HL-60/S4 treated with retinoic acid at 250 ng/mL for 4 days and 3 days (cell line): ENCODE measurements around the gene MAB21L2.
"Not testable (repeated sequence)": the region's sequence is repeated elsewhere in the genome, so short reads cannot be mapped to it uniquely, and the experiment has no call there.

Source experiments
- in situ Hi-C: fragments of 300-500 bp; cut with MboI; formaldehyde crosslinking; loops from 2 replicates; pipeline ENCODE4 v1.7.0; 2022; ENCODE audit warnings: low sequenced_read_pairs

The MAB21L2 gene

DNA sequence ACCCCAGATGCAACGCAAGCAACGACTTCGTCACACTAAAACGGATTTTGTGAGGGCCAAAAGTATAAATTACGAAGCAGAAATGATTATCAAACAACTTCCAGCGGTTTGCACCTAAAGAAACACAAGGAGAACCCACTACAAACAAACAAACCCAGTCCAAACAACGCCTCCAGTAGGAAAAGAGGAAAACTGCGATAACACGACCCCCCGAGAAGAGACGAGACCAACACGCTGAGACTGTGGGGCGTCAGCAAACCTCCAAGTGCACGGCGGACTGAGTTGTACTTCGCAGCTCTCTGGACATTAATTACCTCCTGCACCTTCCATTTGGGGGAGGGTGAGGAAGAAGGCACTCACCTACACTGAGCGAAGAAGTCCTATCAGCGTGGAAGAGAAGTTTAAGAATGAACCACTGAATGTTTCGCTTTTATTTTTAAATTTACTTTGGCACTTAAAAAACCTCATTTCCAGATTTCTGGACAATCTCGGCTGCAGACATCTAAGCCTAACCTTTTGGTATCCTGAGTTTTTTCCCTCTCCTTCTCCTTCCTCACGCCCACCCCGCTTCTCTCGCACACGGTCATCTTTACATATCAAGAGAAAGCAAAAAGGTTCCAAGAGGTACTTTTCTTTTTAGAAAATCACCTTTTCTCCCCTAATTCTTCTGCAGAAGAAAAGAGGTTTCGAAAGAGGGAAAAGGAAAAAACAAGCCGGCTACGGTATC, at the start of gene MAB21L2:
MAB21L2 (plus strand) TSS at position 6 of the 727 bp plus-strand sequence. CDS start 879 bp downstream, outside the sequence.
- in situ Hi-C loops = no loop called here

DNA sequence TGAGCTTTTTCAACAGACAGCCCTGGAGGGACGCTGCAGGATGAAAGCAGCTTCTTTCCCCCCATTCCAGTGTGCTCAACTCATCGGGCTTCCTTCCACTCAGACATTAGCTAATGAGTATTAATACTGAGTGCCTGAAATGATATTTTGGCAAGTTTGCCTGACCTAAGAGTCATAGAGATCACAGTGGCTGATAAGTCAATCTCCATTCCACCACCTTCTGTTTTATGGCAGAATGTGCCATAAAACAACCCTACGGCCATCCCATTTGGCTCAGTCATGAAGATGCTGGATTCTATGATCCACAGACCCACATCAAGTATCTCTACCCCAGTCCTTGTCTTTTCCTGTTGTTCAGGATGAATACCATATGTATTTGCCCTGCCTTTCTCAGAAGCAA, 48.3 kb upstream of the MAB21L2 start:
- in situ Hi-C loops = no loop called here

GRCh38 chr4:150534818-150535217, 47.1 kb upstream of the MAB21L2 start:
- in situ Hi-C loops = no loop called here

DNA sequence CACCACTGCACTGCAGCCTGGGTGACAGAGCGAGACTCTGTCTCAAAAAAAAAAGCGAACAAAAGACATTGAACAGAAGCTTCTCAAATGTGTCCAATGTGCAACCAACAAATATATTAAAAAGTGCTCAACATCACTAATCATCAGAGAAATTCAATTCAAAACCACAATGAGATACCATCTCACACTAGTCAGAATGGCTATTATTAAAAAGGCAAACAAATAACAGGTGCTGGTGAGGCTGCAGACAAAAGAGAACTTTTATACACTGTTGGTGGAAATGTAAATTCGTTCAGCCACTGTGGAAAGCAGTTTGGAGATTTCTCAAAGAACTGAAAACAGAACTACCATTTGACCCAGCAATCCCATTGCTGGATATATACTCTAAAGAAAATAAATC, 44.0 kb upstream of the MAB21L2 start:
- in situ Hi-C loops = not testable (repeated sequence)

- in situ Hi-C loops = no loop called here
Measured at GRCh38 chr4:150540536-150540935, 41.4 kb upstream of the MAB21L2 start.

GRCh38 chr4:150540959-150541360, 41.0 kb upstream of the MAB21L2 start:
- in situ Hi-C loops = no loop called here

DNA sequence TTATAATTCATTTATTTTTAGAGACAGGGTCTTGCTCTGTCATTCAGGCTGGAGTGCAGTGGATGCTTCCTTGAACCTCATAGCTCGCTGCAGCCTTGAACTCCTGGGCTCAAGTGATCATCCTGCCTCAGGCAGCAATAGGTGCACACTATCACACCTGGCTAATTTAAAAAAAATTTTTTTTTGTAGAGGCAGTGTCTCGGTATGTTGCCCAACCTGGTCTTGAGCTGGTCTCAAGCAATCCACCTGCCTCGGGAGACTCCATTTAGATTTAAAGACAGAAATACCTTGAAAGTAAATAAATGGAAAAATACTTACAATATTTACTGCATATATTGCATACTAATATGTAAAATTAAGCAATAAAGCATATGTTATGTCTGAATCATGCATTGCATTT, 40.3 kb upstream of the MAB21L2 start:
- in situ Hi-C loops = no loop called here

- in situ Hi-C loops = no loop called here
Measured at GRCh38 chr4:150543042-150543441, 38.9 kb upstream of the MAB21L2 start.

- in situ Hi-C loops = no loop called here
Measured at GRCh38 chr4:150546286-150546685, 35.7 kb upstream of the MAB21L2 start.

DNA sequence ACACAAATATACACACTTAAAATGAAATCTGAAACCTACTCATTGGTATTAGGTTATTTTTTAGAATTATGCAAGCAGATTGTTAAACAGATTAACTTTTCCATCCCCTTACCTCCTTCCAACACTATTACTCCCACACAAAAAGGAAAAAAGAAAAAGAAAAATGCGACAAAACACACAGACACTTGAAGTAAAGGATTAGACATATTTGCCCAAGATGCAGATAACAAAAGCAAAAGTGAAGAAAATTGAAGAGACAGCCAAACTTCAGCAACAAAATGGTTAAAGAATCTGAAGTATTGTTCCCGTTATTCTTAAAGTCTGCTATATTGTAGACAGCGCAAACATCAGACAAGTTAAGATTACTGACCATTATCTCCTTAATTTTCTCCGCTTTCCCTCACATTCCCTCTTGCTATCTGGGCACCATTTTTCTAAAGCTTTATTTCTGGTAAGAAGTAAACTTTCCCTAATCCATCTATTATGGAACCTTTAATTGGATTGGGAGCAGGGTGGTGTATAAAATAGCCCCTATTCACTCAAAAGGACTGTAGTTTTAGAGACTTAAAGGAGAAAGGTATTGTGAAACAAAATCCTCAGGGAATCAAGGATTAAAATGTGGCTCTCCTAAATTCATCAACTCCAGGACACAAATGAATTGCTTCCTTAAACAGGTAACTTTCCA, 34.7 kb upstream of the MAB21L2 start:
- in situ Hi-C loops = no loop called here

DNA sequence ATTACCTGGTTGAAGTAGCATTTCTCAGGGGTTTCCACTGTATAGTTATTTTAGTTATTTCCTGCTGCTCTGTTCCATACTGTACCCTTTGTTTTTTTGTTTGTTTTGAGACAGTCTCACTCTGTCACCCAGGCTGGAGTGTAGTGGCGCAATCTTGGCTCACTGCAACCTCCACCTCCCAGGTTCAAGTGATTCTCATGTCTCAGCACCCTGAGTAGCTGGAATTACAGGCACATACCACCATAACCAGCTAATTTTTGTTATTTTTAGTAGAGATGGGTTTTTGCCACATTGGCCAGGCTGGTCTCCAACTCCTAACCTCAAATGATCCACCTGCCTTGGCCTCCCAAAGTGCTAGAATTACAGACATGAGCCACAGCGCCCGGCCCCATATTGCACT, 24.1 kb upstream of the MAB21L2 start:
- in situ Hi-C loops = not testable (repeated sequence)

- in situ Hi-C loops = no loop called here
Measured at GRCh38 chr4:150561143-150561737, 20.7 kb upstream of the MAB21L2 start.

DNA sequence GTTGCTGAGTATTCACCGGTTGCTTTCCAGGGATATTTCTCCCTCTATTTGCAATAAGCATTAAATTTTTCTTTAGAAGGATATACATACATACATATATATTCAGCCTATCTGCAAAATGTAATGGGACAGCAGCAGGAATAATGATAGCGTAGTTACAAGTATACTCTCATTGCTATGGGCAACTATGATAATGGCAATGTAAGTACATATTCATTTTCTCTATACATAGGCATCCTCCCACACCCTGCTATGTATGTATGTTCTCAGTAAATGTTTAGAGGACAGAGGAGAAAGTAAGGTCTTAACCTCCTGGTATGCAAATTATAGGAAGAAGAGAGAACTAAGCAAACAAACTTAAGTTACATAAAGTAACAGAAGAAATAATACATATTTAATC, 19.7 kb upstream of the MAB21L2 start:
- in situ Hi-C loops = no loop called here

GRCh38 chr4:150562751-150563150, 19.2 kb upstream of the MAB21L2 start:
- in situ Hi-C loops = no loop called here

DNA sequence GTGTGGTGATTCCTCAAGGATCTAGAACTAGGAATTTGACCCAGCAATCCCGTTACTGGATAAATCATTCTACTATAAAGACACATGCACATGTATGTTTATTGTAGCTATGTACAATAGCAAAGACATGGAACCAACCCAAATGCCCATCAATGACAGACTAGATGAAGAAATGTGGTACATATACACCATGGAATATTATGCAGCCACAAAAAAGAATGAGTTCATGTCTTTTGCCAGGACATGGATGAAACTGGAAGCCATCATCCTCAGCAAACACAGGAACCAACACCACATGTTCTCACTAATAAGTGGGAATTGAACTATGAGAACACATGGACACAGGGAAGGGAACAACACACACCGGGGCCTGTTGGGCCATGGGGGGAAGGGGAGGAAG, 17.0 kb upstream of the MAB21L2 start:
- in situ Hi-C loops = not testable (repeated sequence)

GRCh38 chr4:150567070-150567469, 14.9 kb upstream of the MAB21L2 start:
- in situ Hi-C loops = no loop called here

- in situ Hi-C loops = no loop called here
Measured at GRCh38 chr4:150569384-150569987, 12.5 kb upstream of the MAB21L2 start.

DNA sequence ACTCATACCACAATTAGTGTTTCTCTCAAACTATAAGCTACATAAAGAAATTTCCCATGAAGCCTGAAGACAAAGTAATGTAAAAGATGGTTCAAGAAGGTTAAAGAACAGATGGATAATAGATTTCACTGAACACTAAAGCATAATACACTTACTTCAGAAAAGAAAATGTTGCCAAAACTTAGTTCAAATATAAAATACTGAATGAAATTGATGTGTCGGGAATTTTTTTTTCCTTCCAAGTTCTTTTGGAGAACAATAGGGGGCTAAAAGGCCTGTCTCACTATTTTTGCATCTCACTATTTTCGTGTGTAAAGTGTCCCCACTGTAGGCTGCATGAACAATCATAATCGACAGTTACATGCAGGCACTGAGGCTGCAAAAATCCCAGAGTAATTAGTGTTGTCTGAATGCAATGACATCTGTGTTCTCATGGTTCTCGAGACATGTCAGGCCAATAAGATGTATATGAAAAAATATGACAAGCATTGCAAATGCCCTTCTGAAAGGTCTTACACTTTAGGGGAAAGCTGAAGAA, 11.9 kb upstream of the MAB21L2 start:
- in situ Hi-C loops = no loop called here

DNA sequence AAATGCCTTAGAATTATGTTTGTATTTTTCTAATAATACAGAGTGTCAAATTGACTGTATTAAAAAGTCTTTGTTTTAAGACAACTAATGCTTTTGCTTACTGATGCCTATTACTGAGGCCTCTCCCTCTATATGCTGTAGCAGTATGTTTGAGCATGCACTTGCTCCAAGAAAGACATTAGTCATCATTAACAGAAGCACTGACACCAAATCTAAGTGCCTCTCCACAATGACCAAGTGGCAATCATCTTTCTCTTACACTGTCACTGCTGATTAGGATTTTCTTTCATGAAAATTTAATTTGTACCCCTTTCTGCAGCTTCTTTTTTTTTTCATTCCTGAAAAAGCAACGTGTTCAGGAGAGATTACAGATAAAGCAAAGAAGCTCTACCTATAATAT, 11.1 kb upstream of the MAB21L2 start:
- in situ Hi-C loops = no loop called here

GRCh38 chr4:150572704-150573504, 9.0 kb upstream of the MAB21L2 start:
- in situ Hi-C loops = no loop called here

- in situ Hi-C loops = no loop called here
Measured at GRCh38 chr4:150573534-150573933, 8.4 kb upstream of the MAB21L2 start.
